IMR-90 (cell line): ENCODE results near the gene GCC2. TPM values are rescaled to one million over a fixed set of nuclear protein-coding genes. Genes with fewer than 3 reads are reported as not detected.
A peak's percentile ranks its signal among the peaks of the same experiment; 100 is the strongest.

Source experiments
- ATAC-seq: fragments of 200-7000 bp; cut with Tn5 transposase; 2 replicates; pipeline ENCODE4 v1.9.1; 2020; ENCODE audit warnings: low read depth, mild to moderate bottlenecking, moderate library complexity
- BruUV-seq: library from RNA; stranded (reverse); fragments of 400-500 nt; replicated peaks from 2 replicates; lab custom pipeline; 2021; lab: Mats Ljungman, UMichigan
- CTCF ChIA-PET: fragments of 300-600 bp; formaldehyde crosslinking; extraction: SDS; loops from one replicate; lab custom pipeline; 2021; ENCODE audit warnings: antibody characterized with exemption; lab: Yijun Ruan, JAX
- POLR2A ChIA-PET: fragments of 300-600 bp; sonication (Branson Sonifier 250); formaldehyde crosslinking; loops from one replicate; lab custom pipeline; 2022; ENCODE audit warnings: antibody characterized with exemption; ENCODE audit not compliant: unreplicated experiment; lab: Charles Lee
- DNase-seq: peaks from one replicate; pipeline ENCODE4 v3.0.0; 2013
- H2AFZ ChIP-seq: replicated peaks from 2 replicates; pipeline ENCODE3; 2013; ENCODE audit warnings: low read length, mild to moderate bottlenecking; ENCODE audit not compliant: poor library complexity
- H2AK5ac ChIP-seq: 2 replicates; pipeline ENCODE4 v1.6.1; 2013; ENCODE audit warnings: low read depth, low read length, inconsistent platforms
- H2AK9ac ChIP-seq: replicated peaks from 2 replicates; pipeline ENCODE3; 2013; ENCODE audit warnings: mild to moderate bottlenecking, low read depth, low read length, moderate library complexity; ENCODE audit not compliant: poor library complexity
- H2BK120ac ChIP-seq: 2 replicates; pipeline ENCODE4 v1.6.1; 2013; ENCODE audit warnings: low read depth, low read length, inconsistent platforms
- H2BK15ac ChIP-seq: 3 replicates; pipeline ENCODE4 v1.6.1; 2013; ENCODE audit warnings: low read depth, low read length, inconsistent platforms
- H2BK20ac ChIP-seq: 2 replicates; pipeline ENCODE4 v1.6.1; 2013; ENCODE audit warnings: low read depth, mild to moderate bottlenecking, inconsistent platforms, low read length, moderate library complexity
- H2BK5ac ChIP-seq: 2 replicates; pipeline ENCODE4 v1.6.1; 2013; ENCODE audit warnings: mild to moderate bottlenecking, low read depth, low read length, inconsistent platforms; ENCODE audit not compliant: poor library complexity, severe bottlenecking
- H3K14ac ChIP-seq: replicated peaks from 2 replicates; pipeline ENCODE4 v1.6.1; 2013; ENCODE audit warnings: low read depth, low read length, inconsistent platforms
- H3K18ac ChIP-seq: 2 replicates; pipeline ENCODE4 v1.6.1; 2013; ENCODE audit warnings: low read depth, low read length, control low read depth
- H3K23ac ChIP-seq: 2 replicates; pipeline ENCODE4 v1.6.1; 2013; ENCODE audit warnings: low read depth, low read length, inconsistent platforms
- H3K27ac ChIP-seq: 2 replicates; pipeline ENCODE4 v1.5.1; 2013; ENCODE audit warnings: mild to moderate bottlenecking, control low read depth, low read length; ENCODE audit not compliant: insufficient read depth
- H3K27me3 ChIP-seq: 2 replicates; pipeline ENCODE4 v1.6.1; 2013; ENCODE audit warnings: low read length; ENCODE audit not compliant: control insufficient read depth, insufficient read depth
- H3K36me3 ChIP-seq: 2 replicates; pipeline ENCODE4 v1.6.1; 2013; ENCODE audit warnings: low read length, mixed read lengths; ENCODE audit not compliant: control insufficient read depth, insufficient read depth
- H3K4ac ChIP-seq: 2 replicates; pipeline ENCODE4 v1.6.1; 2013; ENCODE audit warnings: low read depth, low read length, inconsistent platforms
- H3K4me1 ChIP-seq: 2 replicates; pipeline ENCODE4 v1.6.1; 2013; ENCODE audit warnings: low read length, mixed read lengths; ENCODE audit not compliant: control insufficient read depth, insufficient read depth
- H3K4me2 ChIP-seq: 2 replicates; pipeline ENCODE4 v1.6.1; 2013; ENCODE audit warnings: low read depth, mild to moderate bottlenecking, control low read depth, low read length, moderate library complexity
- H3K4me3 ChIP-seq: 2 replicates; pipeline ENCODE4 v1.5.1; 2013; ENCODE audit warnings: low read depth, mild to moderate bottlenecking, control low read depth, low read length, moderate library complexity; ENCODE audit not compliant: insufficient read depth
- H3K56ac ChIP-seq: 2 replicates; pipeline ENCODE4 v1.6.1; 2013; ENCODE audit warnings: low read length, inconsistent platforms; ENCODE audit not compliant: insufficient read depth; ENCODE audit errors: extremely low read depth
- H3K79me1 ChIP-seq, 2 experiments: 2 replicates each; pipeline ENCODE4 v1.6.1; 2013; ENCODE audit warnings: low read length in 2 of 2, inconsistent platforms in 1 of 2, low read depth in 1 of 2
- H3K9ac ChIP-seq: 2 replicates; pipeline ENCODE4 v1.6.1; 2013; ENCODE audit warnings: low read depth, low read length, control low read depth
- H3K9me1 ChIP-seq: 2 replicates; pipeline ENCODE4 v1.6.1; 2013; ENCODE audit warnings: low read length, inconsistent platforms; ENCODE audit not compliant: insufficient read depth
- H3K9me3 ChIP-seq: 2 replicates; pipeline ENCODE4 v1.6.1; 2013; ENCODE audit warnings: low read length; ENCODE audit not compliant: control insufficient read depth, insufficient read depth
- H4K20me1 ChIP-seq: 2 replicates; pipeline ENCODE4 v1.6.1; 2013; ENCODE audit warnings: low read length, inconsistent platforms; ENCODE audit not compliant: insufficient read depth
- H4K5ac ChIP-seq: 2 replicates; pipeline ENCODE4 v1.6.1; 2013; ENCODE audit warnings: mild to moderate bottlenecking, low read depth, low read length, control low read depth
- H4K8ac ChIP-seq, 2 experiments: 2 replicates each; pipeline ENCODE4 v1.6.1; 2013; ENCODE audit warnings: low read depth in 2 of 2, low read length in 2 of 2, control low read depth in 1 of 2, inconsistent platforms in 1 of 2
- H4K91ac ChIP-seq: 2 replicates; pipeline ENCODE4 v1.6.1; 2013; ENCODE audit warnings: low read depth, low read length, inconsistent platforms; ENCODE audit not compliant: insufficient read depth
- BHLHE40 ChIP-seq: fragments of 150-350 bp; IDR thresholded peaks from 2 replicates; pipeline ENCODE4 v1.6.1; 2016; ENCODE audit warnings: mild to moderate bottlenecking, low read depth, low read length
- FOS ChIP-seq: fragments of 150-350 bp; IDR thresholded peaks from 2 replicates; pipeline ENCODE4 v1.6.1; 2016; ENCODE audit warnings: low read depth, low read length
- MAFK ChIP-seq: IDR thresholded peaks from 2 replicates; pipeline ENCODE4 v1.6.1; 2012; ENCODE audit warnings: low read depth, low read length, improper control_type of control experiment
- MAZ ChIP-seq: IDR thresholded peaks from 2 replicates; pipeline ENCODE4 v1.6.1; 2012; ENCODE audit warnings: low read depth, mild to moderate bottlenecking, low read length, improper control_type of control experiment, moderate library complexity, borderline replicate concordance
- MXI1 ChIP-seq: IDR thresholded peaks from 2 replicates; pipeline ENCODE4 v1.6.1; 2012; ENCODE audit warnings: low read depth, mild to moderate bottlenecking, low read length, moderate library complexity, borderline replicate concordance
- NFE2L2 ChIP-seq: fragments of 150-350 bp; IDR thresholded peaks from 2 replicates; pipeline ENCODE4 v1.6.1; 2016; ENCODE audit warnings: low read depth, mild to moderate bottlenecking, low read length
- RAD21 ChIP-seq: IDR thresholded peaks from 2 replicates; pipeline ENCODE4 v1.6.1; 2012; ENCODE audit warnings: low read length, improper control_type of control experiment
- RCOR1 ChIP-seq: IDR thresholded peaks from 2 replicates; pipeline ENCODE4 v1.6.1; 2012; ENCODE audit warnings: mild to moderate bottlenecking, low read length, improper control_type of control experiment; ENCODE audit not compliant: insufficient replicate concordance
- RFX5 ChIP-seq: IDR thresholded peaks from 2 replicates; pipeline ENCODE4 v1.8.0; 2012; ENCODE audit warnings: low read depth, mild to moderate bottlenecking, low read length, moderate library complexity
- dilution Hi-C: fragments of 300-500 bp; cut with HindIII; formaldehyde crosslinking; loops from one replicate; pipeline ENCODE4 v1.14.3; 2018; ENCODE audit warnings: low sequenced_read_pairs; ENCODE audit not compliant: unreplicated experiment
- in situ Hi-C: fragments of 300-500 bp; cut with MboI; formaldehyde crosslinking; loops from 3 replicates; pipeline ENCODE4 v1.14.3; 2019; ENCODE audit warnings: low sequenced_read_pairs, inconsistent platforms, mixed read lengths
- intact Hi-C: fragments of 100-400 bp; cut with micrococcal nuclease; formaldehyde crosslinking; loops from 2 replicates; pipeline ENCODE4 v1.10.0; 2022
- polyA plus RNA-seq, 3 experiments: library from polyadenylated mRNA; depleted of rRNA; stranded (reverse); fragments of >200 nt; gene quantifications; 2 replicates each; pipeline ENCODE4 v1.2.3, GENCODE V29; 2012; ENCODE audit warnings: low replicate concordance in 1 of 3
- total RNA-seq: library from RNA; depleted of rRNA; stranded (reverse); fragments of >200 nt; gene quantifications from 2 replicates; pipeline ENCODE4 v1.2.3, GENCODE V29; 2012

The GCC2 gene
- total and polyA plus RNA-seq, 2 of the 4 experiments (the other 2 are of a cell fraction) = 6.4 to 8.6 TPM

GRCh38 chr2:108491848-108492247 is 42.8 kb downstream of the GCC2 start:
- intact Hi-C loops (loop anchor here (1.0 to 2.0 kb wide), 2 partner anchors 93 to 142 kb away; no protein-coding TSS in a partner anchor), dilution Hi-C loops (no loop called here), in situ Hi-C loops (no loop called here)
- Histone ChIP-seq H3K27me3 (no peaks in the 10 kb centered on the region), H3K14ac (peak overlapping the region; percentile 68), H4K5ac (no peak overlapping the region), H3K18ac (no peak overlapping the region), H4K91ac (no peak overlapping the region), H3K79me1 (0 out of 4 replicates have a peak, but pooled peaks cover 0 to 4% of the 10 kb centered on the region in 2 experiments), H3K4me2 (no peak overlapping the region), H4K20me1 (no peaks in the 10 kb centered on the region), H3K9me1 (peaks cover 3% of the 10 kb centered on the region; the same call in 1 of the 2 replicates), H3K23ac (no peak overlapping the region), H2AFZ (no peak overlapping the region), H4K8ac (no peak overlapping the region), H3K4me1 (peaks cover 3% of the 10 kb centered on the region; the same call in 1 of the 2 replicates), H3K56ac (no peak overlapping the region), H3K9me3 (no peaks in the 10 kb centered on the region), H3K4ac (no peak overlapping the region), H2BK20ac (no peak overlapping the region), H3K9ac (no peak overlapping the region), H3K36me3 (peaks cover 19% of the 10 kb centered on the region), H2AK9ac (no peak overlapping the region), H2BK5ac (no peak overlapping the region), H2BK15ac (no peak overlapping the region), H2BK120ac (no peak overlapping the region), H2AK5ac (no peak overlapping the region), H3K27ac (no peak overlapping the region), H3K4me3 (no peak overlapping the region)
- TF ChIP-seq MAFK (no peak), FOS (no peak), RAD21 (no peak), BHLHE40 (no peak), NFE2L2 (no peak), MAZ (no peak), MXI1 (no peak), RFX5 (no peak), RCOR1 (no peak)
- ChIA-PET POLR2A (no interaction called here), CTCF (interaction anchor here (0.6 kb wide), 1 partner anchor 92 kb away, joined by 3 read pairs; no protein-coding TSS in a partner anchor)
- no peak for DNase-seq
- ATAC-seq = no peak
- BruUV-seq = no TSS peak
